ENCODE results near the gene HOXC11.

The HOXC11 gene

DNA sequence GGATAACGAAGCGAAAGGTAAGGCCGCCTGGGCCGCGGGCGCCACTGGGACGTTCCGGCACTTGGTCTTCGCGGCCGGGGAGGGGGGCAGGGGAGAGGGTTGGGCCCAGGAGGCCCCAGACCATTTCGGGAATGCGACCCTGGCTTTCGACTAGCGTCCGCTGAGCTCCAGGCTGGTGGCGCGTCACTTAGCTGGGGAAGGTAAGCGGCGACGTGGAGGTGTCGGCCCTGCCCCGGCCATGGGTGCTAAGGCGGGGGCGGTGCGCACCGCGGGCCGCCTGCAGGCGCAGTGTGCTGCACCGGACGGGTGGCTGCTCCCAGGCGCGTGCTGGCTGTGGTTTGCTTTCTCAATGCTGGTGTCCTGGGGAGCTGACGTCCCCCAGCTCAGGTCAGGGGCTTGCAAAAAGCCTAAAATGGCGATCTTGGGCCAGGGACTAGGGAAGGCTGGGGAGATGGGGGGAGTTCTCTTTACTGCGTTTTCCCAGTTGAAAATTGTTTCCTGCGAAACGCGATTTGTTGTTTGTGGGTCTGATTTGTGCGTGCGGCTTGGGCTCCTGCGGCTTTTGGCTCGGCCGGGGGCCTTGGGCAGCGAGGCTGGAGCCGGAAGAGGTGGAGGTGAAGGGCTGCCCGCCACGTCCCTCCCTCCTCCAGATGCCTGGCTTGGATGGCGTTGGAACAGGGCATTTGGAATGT, 13.2 kb downstream of the HOXC11 start:
- no peak for DNase-seq (ENCODE audit: low read depth)

DNA sequence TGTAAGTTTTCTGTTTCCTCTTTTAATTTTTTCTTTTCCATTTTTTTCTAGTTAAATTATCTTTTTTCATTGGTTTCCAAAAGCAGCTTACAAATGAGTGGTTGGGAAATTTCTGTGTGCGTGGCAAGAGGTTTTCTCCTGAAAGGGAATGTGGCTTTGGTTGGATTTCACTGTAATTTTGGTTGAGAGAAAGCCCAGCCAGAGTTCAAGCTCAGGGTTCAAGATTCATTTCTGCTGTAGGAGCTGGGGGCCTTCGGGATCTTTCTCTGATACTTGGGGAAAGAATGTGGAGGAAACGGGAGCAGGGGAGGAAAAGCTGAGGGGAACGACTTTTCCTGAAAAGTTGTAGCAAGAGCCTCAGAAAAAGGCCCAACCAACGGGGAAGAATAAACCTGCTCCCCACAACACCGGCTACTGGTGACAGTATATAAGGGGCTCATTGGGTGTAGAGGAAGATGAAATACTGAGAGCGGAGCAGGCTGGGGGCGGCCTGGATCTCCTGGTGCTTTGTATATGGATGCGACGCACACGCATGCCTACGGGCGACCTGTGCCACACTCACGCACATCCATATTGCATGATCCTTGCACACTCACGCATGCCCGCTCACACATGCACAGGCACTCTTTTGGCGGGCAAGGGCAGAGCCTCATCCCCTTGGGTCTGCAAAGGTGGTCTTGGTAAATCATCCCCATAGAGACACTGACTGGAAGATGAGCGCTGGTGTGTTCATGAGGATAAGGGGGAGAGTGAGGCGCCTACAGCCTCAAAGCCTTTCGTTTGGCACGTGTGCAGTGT, 14.0 kb downstream of the HOXC11 start:
- DNase-seq (ENCODE audit: low read depth): no peak

DNA sequence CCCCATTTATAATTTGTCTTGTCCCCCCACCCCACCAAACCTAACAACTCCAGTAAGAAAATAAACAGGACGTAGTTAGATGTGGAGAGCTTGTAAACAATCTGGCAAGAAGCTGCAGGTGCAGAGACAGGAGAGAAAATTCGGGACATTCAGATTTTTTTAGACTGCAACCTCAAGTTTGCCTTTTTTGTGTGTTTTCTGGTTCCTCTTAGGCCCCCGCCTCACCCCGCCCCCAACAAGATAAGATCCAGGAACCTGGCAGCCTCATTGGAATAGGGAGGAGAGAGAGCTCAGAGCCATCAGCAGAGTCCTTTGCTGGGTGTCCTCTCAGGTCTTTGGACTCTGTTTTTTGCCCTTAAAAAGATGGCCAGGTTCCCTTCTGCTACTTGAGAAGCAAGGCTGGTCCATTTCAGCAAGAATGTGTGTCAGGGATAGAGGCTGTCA, 14.9 kb downstream of the HOXC11 start:
- no peak for DNase-seq (ENCODE audit: low read depth)

DNA sequence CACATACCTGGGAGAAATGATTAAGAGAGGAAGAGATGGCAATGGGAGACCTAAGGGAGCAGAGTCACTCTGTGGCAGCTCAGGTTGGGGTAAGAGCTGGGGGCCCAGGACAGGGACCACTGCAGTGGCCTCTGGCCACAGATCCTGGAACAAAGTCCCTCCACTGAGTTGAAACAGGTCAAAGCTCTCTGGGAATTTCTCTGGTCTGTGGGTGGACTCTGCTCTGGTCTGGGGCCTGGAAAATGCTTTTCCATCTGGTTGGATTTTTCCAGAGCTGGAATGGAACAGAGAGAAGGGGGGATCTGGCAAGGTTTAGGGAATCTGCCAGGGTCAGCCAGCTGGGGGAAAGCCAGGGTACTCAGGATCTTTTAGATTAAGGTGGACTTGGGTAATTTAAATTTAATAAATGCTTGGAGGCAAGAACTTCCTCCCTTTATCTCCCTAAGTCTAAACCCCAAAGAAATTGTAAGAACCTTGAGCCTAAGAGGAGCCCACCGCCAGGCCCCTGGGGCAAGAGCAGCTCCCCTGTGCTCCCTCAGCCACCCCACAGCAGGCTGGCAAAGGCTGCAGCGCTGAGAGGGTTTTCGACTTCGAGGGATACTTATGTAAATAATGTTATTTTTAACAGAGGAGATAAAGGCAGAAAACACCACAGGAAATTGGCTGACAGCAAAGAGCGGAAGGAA, 15.8 kb downstream of the HOXC11 start:
- DNase-seq (ENCODE audit: low read depth): no peak

DNA sequence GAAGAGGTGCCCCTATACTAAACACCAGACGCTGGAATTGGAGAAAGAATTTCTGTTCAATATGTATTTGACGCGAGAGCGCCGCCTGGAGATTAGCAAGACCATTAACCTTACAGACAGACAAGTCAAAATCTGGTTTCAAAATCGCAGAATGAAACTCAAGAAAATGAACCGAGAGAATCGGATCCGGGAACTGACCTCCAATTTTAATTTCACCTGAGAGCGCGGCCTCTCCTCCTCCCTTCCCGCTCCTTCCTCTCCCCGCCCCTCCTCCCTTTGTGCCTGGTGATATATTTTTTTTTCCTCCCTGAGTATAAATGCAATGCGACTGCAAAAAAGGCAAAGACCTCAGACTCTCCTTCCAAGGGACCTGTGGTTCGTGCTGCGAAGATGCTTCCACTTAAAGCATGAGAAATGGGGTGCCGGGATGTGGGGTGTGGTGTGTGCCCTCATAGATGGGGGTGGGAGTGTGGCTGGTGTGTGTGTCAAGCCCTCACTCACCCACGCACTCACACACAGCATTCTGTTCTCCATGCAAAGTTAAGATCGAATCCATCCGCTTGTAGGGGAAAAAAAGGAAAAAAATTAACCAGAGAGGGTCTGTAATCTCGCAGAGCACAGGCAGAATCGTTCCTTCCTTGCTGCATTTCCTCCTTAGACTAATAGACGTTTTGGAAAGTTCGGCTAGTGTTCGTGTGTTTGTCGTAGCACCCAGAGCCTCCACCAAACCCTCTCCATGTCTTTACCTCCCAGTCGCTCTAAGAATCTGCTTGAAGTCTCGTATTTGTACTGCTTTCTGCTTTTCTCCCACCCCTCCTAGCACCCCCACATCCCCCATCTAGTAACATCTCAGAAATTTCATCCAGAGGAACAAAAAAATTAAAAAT, 16.5 kb downstream of the HOXC11 start:
- no peak for DNase-seq (ENCODE audit: low read depth)

DNA sequence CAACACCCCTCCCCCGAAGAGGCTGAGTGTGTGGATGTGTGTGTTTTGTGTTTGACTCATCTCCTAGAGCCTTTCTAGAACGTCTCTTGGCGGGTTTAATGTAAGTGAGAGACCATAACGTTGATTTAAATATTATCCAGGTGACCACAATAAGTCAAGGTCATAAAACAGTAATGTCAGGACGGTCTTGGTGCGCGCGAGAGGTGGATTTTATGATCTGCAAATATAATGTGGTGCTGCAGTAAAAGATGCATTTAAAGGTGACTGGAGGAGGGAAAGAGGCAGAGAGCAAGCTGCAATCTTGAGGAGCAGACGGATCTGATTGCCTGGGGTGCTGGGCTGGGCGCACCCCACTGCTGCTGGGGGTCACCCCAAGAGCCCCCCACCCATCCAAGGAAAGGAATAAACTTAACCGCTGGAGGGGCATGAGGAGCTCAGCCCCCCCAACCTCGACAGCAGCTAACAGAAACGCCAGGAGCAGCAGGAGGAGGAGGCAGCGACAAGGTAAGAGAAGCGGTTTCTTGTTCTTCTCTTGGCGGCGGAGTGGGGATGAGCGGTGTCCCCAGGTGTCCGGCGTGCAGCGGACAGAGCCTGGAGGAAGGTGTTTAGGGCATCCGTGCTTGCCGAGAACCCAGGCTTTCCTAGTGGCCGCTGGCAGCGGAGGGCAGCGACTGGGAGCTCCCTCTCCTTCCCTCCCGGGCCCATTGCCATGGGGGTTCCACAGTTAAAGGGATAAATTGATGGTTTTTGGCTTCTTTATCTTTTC, 17.6 kb downstream of the HOXC11 start:
- DNase-seq (ENCODE audit: low read depth): no peak

DNA sequence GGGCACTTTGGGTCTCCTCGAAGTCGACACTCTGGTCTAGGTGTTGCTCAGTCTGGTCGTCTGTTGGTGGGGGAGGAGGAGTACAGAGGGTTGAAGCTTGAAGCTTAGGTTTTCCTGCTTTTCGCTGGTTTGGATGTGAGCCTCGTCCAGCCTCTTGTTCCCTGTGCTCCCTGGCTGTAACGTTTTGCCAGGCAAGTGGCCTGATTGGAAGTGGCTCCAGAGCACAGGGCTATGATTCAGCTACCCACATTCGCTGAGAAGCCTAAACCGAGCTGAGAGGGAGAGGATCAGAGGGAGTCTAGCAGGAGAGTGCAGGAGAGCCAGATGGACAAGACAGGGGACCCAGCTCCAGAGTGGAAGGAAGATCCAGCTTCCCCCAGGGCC, 18.1 kb downstream of the HOXC11 start:
- no peak for DNase-seq (ENCODE audit: low read depth)

DNA sequence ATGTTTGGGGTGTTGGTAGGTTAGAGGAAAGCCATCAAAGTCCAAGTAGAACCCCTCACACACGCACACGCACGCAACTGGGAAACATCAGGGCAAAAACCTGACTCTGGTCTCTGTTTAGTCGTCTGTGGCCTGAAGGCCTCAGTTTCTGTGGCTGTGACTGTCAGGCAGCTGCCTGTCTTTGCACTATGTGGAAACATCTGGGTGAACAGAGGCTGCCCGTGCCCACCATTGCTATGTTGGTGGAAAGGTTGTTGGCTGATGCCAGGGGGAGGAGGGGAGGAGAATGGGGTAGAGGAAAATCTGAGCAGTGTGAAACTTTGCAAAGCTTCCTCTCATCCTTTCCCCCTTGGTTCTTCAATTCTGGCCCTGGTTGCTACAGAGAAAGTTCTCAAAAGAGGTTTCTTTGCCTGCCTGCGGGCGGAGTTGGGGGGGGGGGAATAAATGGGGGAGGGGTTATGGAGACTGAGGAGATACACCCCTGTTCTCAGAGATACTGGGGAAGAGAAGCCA, 19.5 kb downstream of the HOXC11 start:
- no peak for DNase-seq (ENCODE audit: low read depth)

DNA sequence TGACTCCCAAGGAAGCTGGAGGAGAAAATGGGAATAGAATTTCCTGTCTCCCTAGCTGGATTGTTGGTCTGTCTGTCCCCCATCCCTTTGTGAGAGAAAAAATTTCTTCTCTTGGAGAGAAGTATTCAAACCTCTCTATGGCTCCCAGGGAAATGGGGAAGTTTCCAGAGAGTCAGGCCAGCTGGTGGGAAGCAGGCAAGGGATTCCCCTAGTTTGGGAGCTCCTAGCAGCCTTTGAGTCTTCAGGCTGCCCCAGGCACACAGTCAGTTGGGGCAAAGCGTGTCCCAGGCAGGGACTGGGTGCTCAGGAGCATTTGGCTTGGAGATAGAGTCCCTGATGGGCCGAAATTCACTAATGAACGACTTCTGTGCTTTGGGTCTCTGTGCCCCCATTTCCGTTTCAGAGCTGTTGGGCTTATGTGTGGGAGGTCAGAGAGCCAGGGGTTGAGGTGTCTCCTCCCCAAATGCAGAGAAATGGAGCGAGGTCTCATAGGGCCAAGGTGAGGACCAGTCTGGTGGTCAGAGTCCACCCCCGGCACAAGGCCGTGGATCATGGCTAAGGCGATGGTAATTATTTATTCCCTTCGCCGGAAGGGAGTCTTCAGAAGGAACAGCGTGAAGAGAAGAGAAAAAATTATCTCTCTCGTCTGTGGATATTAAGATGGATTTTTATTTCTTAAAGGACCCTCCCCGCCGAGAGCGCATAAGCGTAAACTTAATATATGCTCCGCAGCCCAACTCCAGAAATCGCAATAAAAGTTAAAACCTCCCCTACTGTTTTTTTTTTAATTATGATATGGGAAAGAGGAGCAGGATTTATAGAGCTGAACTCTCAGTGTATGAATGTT, 20.5 kb downstream of the HOXC11 start:
- no peak for DNase-seq (ENCODE audit: low read depth)

DNA sequence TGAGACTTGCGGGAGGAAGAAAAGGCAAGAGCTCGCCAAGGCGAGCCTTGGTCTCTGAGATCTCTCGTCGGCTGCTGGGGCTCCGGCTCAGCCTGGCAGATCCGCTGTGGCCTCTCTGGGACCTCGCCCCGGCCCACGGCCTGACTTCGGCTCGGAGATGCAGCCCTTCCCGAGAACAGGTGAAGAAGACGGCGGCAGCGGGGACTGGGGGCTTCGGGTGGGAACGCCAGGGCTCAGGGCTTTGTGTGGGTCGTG, 21.0 kb downstream of the HOXC11 start:
- no peak for DNase-seq (ENCODE audit: low read depth)

DNA sequence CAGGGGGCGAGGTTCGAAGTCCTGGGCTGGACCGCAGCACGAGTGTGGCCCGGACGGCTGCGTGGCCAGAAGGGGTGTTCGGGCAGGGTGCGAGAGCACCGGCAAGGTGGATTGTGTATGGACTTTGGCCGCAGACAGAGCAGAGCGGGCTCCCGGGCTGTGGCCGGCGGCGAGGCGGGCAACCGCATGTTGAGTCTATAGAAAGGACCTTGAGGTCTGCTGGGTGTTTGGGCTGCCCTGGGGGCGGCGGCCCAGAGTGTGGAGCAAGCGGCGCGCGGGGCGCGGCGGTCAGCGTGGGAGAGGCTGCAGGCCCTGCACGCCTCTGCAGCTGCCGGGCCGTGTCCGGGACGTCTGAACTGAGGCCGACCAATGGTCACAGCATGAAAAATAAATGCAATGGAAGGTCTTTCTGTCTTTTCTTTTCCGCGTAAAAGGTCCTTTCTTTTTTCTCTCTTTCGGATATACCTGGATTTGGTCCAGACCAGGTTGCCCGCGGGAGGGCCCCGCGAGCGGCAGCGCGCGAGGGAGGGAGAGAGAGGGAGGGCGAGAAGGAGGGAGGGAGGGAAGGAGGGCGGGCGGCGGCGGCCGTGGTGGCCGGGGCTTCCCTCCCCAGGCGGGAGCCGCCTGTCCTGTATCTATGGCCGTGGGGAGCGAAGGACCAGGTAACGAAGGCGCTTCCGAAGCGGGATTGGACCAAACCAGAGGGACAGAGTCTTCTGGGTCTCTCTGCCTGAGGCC, 21.5 kb downstream of the HOXC11 start:
- DNase-seq (ENCODE audit: low read depth): no peak

DNA sequence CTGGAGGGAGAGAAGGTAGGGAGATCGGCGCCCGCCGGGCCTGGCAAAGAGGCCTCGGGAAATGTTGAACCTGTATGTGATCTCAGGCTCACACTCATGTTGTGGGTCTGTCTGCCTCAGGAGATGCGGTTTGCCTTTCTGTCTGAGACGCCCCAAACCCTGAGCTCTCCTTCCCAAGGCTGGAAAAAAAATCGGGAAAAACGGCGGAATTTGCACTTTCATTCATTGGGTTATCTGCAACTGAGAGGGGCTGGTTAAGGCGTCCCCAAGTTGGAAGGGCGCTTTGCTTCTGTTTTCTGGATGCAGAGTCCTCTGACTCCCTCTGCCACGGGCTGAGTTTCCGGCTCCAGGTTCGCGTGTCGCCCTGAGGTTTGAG, 22.1 kb downstream of the HOXC11 start:
- no peak for DNase-seq (ENCODE audit: low read depth)

DNA sequence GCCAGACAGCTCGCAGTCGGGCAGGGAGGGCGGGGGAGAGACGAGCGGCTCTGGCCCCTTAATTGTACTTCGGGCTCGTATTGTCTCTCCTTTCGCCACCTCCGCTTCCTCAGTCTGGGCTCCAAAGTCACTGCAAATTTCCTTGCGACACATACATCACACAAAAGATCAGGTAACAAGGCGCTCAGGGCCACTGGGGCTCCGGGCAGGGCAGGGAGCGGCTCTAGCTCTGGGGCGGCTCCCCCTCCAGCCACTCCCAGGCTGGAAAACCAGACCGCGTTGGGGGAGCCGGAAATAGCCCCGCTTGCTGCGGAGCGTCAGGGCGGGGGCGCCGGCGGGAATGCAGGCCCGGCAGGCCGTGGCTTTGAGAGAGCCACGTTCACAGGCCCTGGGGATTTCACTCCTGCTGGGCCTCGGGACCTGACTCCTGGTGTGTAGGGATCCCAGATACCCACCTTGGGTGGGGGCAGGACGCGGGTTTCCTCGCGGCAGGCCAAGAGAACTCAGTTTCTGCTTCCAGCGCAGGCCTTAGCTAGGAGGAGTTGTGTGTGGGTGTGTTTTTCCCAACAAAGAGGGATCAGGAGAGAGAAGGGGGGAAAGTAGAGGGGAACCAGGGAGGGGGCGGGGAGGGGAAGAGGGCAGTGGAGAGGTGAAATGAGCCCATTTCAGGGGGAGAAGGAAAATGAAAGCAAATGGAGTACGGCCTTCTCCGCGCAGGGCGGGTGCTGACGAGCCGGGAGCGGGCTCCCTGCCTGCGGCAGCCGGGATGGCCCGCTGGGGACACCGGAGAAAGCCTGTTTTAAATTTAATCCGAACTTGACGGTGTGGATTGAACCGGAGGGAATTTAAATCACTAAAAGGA, 22.7 kb downstream of the HOXC11 start:
- DNase-seq (ENCODE audit: low read depth): no peak

DNA sequence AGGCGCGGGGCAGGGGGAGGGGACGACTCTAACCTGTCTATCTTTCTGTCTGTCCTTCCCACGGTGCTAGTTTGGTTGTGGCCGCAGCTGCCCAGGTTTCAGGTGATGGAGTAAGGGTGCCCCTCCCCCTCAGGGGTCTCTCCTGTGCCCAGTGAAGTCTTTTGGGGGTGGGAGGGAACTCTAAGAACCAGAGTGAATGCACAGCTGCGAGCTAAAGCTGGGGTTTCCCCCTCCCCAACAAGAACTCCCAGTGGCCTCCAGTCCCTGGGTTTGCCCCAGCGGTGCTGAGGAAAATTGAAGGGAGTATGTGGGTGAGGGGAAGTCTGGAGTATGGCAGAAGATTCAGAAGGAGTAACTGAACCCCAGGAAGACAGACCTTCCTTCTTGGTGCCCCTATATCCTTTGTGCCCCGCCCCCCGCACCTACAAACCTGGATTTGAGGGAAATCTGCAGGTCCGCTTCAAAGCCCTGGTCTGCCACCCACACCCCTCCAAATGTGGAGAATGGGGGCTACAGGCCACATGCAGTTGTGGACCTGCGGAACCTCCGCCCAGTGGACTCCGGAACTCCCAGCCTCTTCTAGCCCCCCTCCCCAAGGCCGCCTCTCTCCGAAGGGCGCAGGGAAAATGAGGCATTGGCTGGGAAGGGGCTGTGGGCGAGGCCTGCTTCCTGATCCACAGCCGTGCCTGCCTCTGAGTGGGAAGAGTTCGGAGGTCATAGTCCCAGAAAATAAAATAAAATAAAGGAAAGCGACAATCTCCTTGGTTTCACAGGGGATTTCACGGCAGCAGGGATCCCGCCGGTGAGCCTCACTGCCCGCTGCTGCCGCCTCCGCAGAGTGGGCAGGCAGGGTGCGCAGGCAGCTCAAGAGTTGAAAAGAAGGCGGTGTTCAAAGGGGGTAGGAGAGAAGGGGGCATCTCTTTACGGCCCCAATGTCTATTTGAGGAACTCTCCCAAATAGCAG, 23.6 kb downstream of the HOXC11 start:
- no peak for DNase-seq (ENCODE audit: low read depth)

DNA sequence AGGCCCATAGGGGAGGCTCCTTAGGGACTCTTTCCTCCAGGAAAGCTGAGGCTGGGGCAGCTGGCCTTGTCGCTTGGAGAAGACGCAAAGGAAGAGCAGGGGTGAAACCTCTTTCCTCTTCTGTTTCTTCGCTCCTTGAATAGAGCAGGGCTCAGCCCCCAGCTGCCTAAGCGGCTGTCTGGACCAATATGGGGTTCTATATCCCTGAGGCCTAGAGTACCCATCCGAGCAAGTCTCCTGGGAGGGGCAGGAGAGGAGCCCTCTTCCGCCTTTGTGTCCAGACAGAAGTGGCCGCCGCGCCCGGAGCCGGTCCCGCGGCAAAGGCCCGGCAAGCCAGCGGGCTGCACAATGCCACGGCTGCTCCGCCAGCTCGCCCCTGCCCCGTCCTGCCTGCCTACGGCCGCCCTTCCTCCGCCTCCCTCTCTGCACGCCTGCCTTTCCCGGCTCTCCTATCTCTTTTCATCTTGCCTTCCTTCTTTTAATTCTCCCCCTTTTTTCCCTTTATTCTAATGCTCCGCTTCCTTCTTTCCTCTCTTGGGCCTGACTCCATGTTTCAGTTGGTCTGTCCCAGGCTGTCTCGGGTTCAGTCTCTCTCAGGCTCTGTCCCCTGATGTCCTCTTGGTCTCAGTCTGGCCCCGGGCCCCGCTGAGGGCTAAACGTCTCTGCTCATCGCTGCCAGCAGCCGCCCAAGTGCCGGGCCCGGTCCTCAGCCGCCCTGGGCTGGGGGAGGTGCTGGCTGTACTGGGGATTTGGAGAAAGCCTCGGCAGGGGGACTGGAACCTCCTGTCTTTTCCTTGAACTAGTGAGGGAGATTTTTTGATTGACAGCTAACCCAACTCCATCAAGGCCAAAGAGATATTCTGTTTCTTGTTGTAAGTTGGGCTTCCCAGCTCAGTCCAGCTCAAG, 24.5 kb downstream of the HOXC11 start:
- DNase-seq (ENCODE audit: low read depth): no peak

DNA sequence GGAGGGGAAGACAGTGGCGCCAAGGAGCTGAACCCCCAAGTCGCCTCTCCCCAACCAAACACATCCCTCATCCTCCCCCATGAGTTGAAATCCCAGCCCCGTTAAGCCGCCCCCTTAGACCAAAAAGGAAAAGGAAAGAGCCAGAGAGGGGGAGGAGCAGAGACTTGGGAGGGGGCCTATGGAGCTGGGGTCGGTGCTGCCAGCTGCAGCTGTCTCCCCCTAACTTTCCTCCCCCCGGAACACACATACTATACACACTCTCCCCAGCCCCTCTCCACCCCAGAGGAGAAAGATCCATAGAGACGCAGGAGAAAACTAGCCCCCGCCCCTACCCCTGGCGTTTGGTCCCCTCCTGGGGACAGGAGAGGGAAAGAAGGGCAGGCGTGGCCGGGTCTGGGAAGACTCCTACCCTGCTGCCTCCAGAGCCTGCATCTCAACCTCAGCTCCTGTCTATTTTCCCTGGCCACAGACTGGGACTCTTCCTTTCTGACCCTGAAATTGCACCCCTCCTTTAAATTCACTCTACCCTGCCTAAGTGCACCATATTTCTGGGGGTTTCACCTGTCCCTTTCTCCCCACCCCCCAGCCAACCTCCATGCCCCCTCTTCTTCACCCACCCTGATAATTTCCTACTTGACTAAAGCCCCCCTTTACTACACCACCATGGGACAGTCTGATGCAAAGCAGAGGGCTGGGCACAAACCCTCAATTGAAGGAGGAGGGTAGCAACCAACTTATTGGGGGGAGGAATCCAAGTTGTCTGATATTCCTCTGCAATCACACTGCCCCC, 25.4 kb downstream of the HOXC11 start:
- no peak for DNase-seq (ENCODE audit: low read depth)
